Spleen (tissue), 11 donors: Measurements from ENCODE around the gene PHRF1. TPM values are rescaled to one million over a fixed set of nuclear protein-coding genes. Genes with fewer than 3 reads are reported as not detected.

Experiments used
- DNase-seq: peaks from one replicate; pipeline ENCODE4 v3.0.0-alpha.2; 2020
- H3K27ac ChIP-seq, 8 donors: fragments of 200-600 bp; sonication (generic) in 7 of 8; 1 replicate in 4 of 8; 2 replicates in 4 of 8; pipeline versions ENCODE4 v1.5.0 to v1.8.0; 2016 to 2021; ENCODE audit warnings: inconsistent platforms in 4 of 8, mild to moderate bottlenecking in 4 of 8, moderate library complexity in 1 of 8
- H3K27me3 ChIP-seq, 7 donors: fragments of 200-600 bp; sonication (generic) in 6 of 7; replicated peaks in 1 of 7; 1 replicate in 4 of 7; 2 replicates in 3 of 7; pipeline versions ENCODE4 v1.5.0 to v1.8.0; 2016 to 2021; ENCODE audit warnings: inconsistent platforms in 3 of 7, mild to moderate bottlenecking in 1 of 7
- H3K36me3 ChIP-seq, 6 donors: fragments of 200-600 bp; sonication (generic) in 5 of 6; 1 replicate in 4 of 6; 2 replicates in 2 of 6; pipeline versions ENCODE4 v1.5.0 to v1.8.0; 2016 to 2021; ENCODE audit warnings: inconsistent platforms in 2 of 6
- H3K4me1 ChIP-seq, 6 donors: fragments of 200-600 bp; sonication (generic) in 5 of 6; 1 replicate in 3 of 6; 2 replicates in 3 of 6; pipeline versions ENCODE4 v1.5.0 to v1.8.0; 2016 to 2021; ENCODE audit warnings: inconsistent platforms in 3 of 6
- H3K4me3 ChIP-seq, 8 donors: fragments of 200-600 bp; sonication (generic) in 7 of 8; 1 replicate in 4 of 8; 2 replicates in 4 of 8; pipeline versions ENCODE4 v1.5.0 to v1.8.0; 2016 to 2021; ENCODE audit warnings: inconsistent platforms in 4 of 8, mild to moderate bottlenecking in 4 of 8, moderate library complexity in 2 of 8
- H3K9me3 ChIP-seq, 8 donors: fragments of 200-600 bp; sonication (generic) in 7 of 8; 1 replicate in 4 of 8; 2 replicates in 4 of 8; pipeline versions ENCODE4 v1.5.0 to v1.8.0; 2016 to 2021; ENCODE audit warnings: inconsistent platforms in 4 of 8
- POLR2A ChIP-seq, 3 donors: fragments of 450-650 bp; IDR thresholded peaks; one replicate each; pipeline ENCODE4 v1.5.1; 2017; ENCODE audit warnings: antibody characterized with exemption in 3 of 3, mild to moderate bottlenecking in 1 of 3
- POLR2AphosphoS5 ChIP-seq, 3 donors: sonication (generic); formaldehyde crosslinking; IDR thresholded peaks; one replicate each; pipeline ENCODE4 v1.5.1; 2017; ENCODE audit warnings: antibody characterized with exemption in 3 of 3
- WGBS, 5 donors: extraction: QIAGEN DNeasy Blood & Tissue Kit in 3 of 5; methylation state at CpG; one replicate each; pipeline versions ENCODE4 v1.1.5 to v1.1.7; 2013 to 2018; 5-methylcytosine and 5-hydroxymethylcytosine counted together
- intact Hi-C: fragments of 100-400 bp; cut with DNase I; formaldehyde crosslinking; loops from one replicate; pipeline ENCODE4 v1.15.0; 2023; ENCODE audit warnings: low total_unique reads
- polyA plus RNA-seq, 3 donors: library from polyadenylated mRNA; stranded (reverse); fragments of 200-250 nt; gene quantifications; one replicate each; pipeline ENCODE4 v1.2.1, GENCODE V29; 2013
- total RNA-seq, 7 donors: library from RNA; depleted of rRNA in 3 of 7; stranded (reverse); fragments of >200 nt in 3 of 7; fragmentation: NEBNext Ultra II Directional in 4 of 7; extraction: Animal tissue kit (Norgen Biotek cat#: 25700) in 4 of 7; gene quantifications; one replicate each; pipeline versions ENCODE4 v1.1.0 to v1.2.1, GENCODE V29; 2016 to 2021
- TF ChIP-seq, protein P1 (sequence below), 11 experiments: fragments of 200-600 bp in 7 of 11; fragments of 450-650 bp in 4 of 11; sonication (generic) in 4 of 11; IDR thresholded peaks in 8 of 11; conservative IDR thresholded peaks in 3 of 11; 1 replicate in 7 of 11; 2 replicates in 4 of 11; pipeline versions ENCODE4 v1.4.0 to v1.8.0; 2016 to 2021; ENCODE audit warnings: antibody characterized with exemption in 11 of 11, inconsistent platforms in 4 of 11, mild to moderate bottlenecking in 1 of 11
- donor health status: healthy with polysubstance abuse.
- donor health status: DM: no; HTN: no; CAD: no; lungs with moderate emphysema.
- donor health status: DM: no; HTN: no; CAD: no.
- donor health status: Bipolar disorder and iron deficiency.
- donor health status: healthy.
- donor health status: DM: no; HTN: no; CAD: no.
- donor health status: DM: yes; HTN: yes; CAD: no.

The PHRF1 gene
- total and polyA plus RNA-seq, 10 donors = 7.3 to 41.5 (median 30.6) TPM

GRCh38 chr11:610146-610801 is 34.0 kb downstream of the PHRF1 start:
- 93 to 97% (median 96%) methylated on average over 9 to 18 of the region's 18 CpGs for WGBS, 5 donors
- intact Hi-C loops = no loop called here
- no peak overlapping the region for H3K4me3 ChIP-seq
- no peak for DNase-seq
- no peaks in the 10 kb centered on the region for H3K27me3 ChIP-seq
- peaks cover 4 to 99% (median 90%) of the 10 kb centered on the region in 6 donors for H3K36me3 ChIP-seq
- no peaks in the 10 kb centered on the region for H3K9me3 ChIP-seq
- H3K4me1 ChIP-seq = peaks cover 14 to 58% (median 40%) of the 10 kb centered on the region in 6 donors
- no peak overlapping the region for H3K27ac ChIP-seq
- TF ChIP-seq POLR2A (IDR thresholded peaks at IDR 0.05) = no peak
- peak in 1 of 3 donors; percentile 57 for TF ChIP-seq POLR2AphosphoS5 (IDR thresholded peaks at IDR 0.05)
- TF ChIP-seq, protein P1, sequence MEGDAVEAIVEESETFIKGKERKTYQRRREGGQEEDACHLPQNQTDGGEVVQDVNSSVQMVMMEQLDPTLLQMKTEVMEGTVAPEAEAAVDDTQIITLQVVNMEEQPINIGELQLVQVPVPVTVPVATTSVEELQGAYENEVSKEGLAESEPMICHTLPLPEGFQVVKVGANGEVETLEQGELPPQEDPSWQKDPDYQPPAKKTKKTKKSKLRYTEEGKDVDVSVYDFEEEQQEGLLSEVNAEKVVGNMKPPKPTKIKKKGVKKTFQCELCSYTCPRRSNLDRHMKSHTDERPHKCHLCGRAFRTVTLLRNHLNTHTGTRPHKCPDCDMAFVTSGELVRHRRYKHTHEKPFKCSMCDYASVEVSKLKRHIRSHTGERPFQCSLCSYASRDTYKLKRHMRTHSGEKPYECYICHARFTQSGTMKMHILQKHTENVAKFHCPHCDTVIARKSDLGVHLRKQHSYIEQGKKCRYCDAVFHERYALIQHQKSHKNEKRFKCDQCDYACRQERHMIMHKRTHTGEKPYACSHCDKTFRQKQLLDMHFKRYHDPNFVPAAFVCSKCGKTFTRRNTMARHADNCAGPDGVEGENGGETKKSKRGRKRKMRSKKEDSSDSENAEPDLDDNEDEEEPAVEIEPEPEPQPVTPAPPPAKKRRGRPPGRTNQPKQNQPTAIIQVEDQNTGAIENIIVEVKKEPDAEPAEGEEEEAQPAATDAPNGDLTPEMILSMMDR (IDR thresholded peaks at IDR 0.05 in 8 of 11, conservative IDR thresholded peaks at IDR 0.05 in 3 of 11) = no peak

- Histone ChIP-seq H3K27ac (peak overlapping the region in 2 of 8 donors; percentile 18 to 98), H3K4me3 (no peak overlapping the region), H3K9me3 (no peaks in the 10 kb centered on the region), H3K4me1 (peaks cover 18 to 64% (median 43%) of the 10 kb centered on the region in 6 donors), H3K27me3 (no peaks in the 10 kb centered on the region), H3K36me3 (peaks cover 4 to 89% (median 80%) of the 10 kb centered on the region in 6 donors)
- no peak for DNase-seq
- intact Hi-C loops = no loop called here
- 85 to 91% (median 89%) methylated on average over 42 to 49 of the region's 49 CpGs for WGBS, 5 donors
- TF ChIP-seq POLR2A (IDR thresholded peaks at IDR 0.05) (no peak), POLR2AphosphoS5 (IDR thresholded peaks at IDR 0.05) (peak; percentile 33 to 77 (median 45))
These were observed 35.0 kb downstream of the PHRF1 start for GRCh38 chr11:611001-611996.

DNA sequence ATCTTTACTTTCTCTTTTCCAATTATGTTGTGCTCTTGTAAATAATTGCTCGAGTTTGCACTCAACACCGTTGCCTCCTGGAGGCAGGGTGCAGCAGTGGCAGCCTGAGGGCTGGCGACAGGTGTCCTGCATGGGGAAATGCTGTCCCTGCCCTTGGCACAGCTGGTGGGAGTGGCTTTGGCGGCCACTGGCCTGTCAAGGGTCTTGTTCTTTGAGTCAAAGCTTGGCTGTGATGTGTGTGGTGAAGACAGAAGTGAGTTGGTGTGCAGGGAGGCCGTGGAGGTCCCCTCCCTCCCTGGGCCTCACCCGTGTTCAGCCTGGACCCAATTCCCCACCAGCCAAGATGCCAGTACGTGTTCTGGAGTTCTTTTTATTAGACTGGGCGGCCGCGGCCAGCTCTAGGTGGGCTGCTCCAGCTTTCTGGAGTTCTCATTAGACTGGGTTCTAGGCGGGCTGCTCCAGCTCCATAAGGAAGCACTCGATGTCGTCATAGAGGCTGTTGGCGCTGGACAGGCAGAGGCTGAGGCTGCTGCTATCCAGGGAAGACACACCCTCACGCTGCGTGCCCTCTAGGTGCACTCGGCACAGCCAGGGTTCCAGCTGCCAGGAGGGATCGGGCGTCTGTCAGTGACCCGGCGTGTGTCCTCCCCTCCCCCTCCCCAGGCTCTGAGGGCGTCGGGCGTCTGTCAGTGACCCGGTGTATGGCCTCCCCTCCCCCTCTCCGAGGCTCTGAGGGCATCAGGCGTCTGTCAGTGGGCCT is 36.1 kb downstream of the PHRF1 start:
- Histone ChIP-seq H3K4me3 (no peak overlapping the region), H3K27me3 (no peaks in the 10 kb centered on the region), H3K4me1 (peaks cover 21 to 74% (median 52%) of the 10 kb centered on the region in 6 donors), H3K27ac (peak overlapping the region in 5 of 8 donors; percentile 94 to 98 (median 97)), H3K36me3 (peaks cover 4 to 78% (median 69%) of the 10 kb centered on the region in 6 donors), H3K9me3 (no peaks in the 10 kb centered on the region)
- 72 to 83% (median 79%) methylated on average over 10 to 27 of the region's 27 CpGs for WGBS, 5 donors
- TF ChIP-seq POLR2AphosphoS5 (IDR thresholded peaks at IDR 0.05) (peak in 2 of 3 donors; percentile 4 to 59), POLR2A (IDR thresholded peaks at IDR 0.05) (no peak)
- TF ChIP-seq, protein P1 (IDR thresholded peaks at IDR 0.05 in 8 of 11, conservative IDR thresholded peaks at IDR 0.05 in 3 of 11) = peak in 2 of 11 experiments; percentile 8 to 20
- no peak for DNase-seq
- intact Hi-C loops = no loop called here

DNA sequence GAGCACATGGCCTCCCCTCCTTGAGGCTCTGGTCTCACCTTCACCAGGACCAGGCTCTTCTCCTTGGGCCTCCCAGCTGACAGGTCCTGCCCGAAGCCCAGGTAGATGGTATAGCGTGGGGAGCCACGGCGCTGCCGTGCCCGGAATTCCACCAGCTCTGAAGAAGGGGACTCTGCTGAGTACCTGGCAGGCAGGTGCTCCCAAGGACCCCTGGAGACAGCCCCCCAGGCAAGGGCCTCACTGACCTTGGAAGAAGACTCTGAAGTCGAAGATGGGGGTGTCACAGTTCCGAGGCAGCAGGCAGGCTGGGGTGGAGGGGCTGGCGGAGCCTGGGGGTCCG is 36.7 kb downstream of the PHRF1 start:
- intact Hi-C loops = no loop called here
- WGBS, 5 donors = 89 to 98% (median 94%) methylated on average over 9 to 10 of the region's 10 CpGs
- peak overlapping the region in 7 of 8 donors; percentile 26 to 98 (median 97) for H3K27ac ChIP-seq
- no peaks in the 10 kb centered on the region for H3K27me3 ChIP-seq
- H3K9me3 ChIP-seq = no peaks in the 10 kb centered on the region
- TF ChIP-seq POLR2A (IDR thresholded peaks at IDR 0.05) = no peak
- TF ChIP-seq POLR2AphosphoS5 (IDR thresholded peaks at IDR 0.05) = peak in 1 of 3 donors; percentile 39
- TF ChIP-seq, protein P1 (IDR thresholded peaks at IDR 0.05 in 8 of 11, conservative IDR thresholded peaks at IDR 0.05 in 3 of 11) = no peak
- peaks cover 21 to 70% (median 49%) of the 10 kb centered on the region in 6 donors for H3K4me1 ChIP-seq
- H3K4me3 ChIP-seq = no peak overlapping the region
- DNase-seq = no peak
- H3K36me3 ChIP-seq = peaks cover 4 to 75% (median 63%) of the 10 kb centered on the region in 6 donors
